Frontal cortex (tissue), 4 donors: ENCODE measurements around the gene TMC3. TPM values are rescaled to one million over a fixed set of nuclear protein-coding genes. Genes with fewer than 3 reads are reported as not detected.

Experiments used
- DNase-seq, 2 donors: peaks; one replicate each; pipeline ENCODE4 v3.0.0; 2012; ENCODE audit warnings: low spot score in 2 of 2
- FAIRE-seq: peaks from 2 replicates; lab custom pipeline; 2012; peaks lifted over from hg19 to GRCh38; lab: Jason Lieb, UNC
- total RNA-seq: library from RNA; depleted of rRNA; stranded (reverse); fragments of >200 nt; gene quantifications from one replicate; pipeline ENCODE4 v1.2.3, GENCODE V29; 2014
- donor health status: control.
- donor health status: control.
- donor health status: control.

The TMC3 gene
- total RNA-seq, 1 donor from 2014 or later, result under 0.01 TPM

DNA sequence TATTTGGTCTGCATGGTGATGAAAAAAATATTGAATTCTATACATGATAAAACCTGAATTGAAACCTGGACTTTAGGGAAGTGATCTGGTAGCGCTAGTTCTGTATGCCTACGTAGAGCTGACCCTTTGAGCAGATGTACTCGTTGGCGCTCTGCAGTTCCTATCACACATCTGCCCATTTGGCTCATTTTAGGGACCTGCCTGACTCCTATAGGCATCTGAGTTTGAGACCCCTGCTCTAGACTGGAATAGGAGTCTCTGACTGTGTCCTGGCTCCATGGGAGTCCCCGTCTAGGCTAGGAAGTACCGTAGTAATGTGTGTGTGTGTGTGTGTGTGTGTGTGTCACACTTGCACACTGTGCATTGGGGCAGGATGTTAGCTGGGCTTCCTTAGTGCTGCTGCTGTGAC lies 71.3 kb downstream of the TMC3 start:
- DNase-seq (no peak), FAIRE-seq (no peak)

DNA sequence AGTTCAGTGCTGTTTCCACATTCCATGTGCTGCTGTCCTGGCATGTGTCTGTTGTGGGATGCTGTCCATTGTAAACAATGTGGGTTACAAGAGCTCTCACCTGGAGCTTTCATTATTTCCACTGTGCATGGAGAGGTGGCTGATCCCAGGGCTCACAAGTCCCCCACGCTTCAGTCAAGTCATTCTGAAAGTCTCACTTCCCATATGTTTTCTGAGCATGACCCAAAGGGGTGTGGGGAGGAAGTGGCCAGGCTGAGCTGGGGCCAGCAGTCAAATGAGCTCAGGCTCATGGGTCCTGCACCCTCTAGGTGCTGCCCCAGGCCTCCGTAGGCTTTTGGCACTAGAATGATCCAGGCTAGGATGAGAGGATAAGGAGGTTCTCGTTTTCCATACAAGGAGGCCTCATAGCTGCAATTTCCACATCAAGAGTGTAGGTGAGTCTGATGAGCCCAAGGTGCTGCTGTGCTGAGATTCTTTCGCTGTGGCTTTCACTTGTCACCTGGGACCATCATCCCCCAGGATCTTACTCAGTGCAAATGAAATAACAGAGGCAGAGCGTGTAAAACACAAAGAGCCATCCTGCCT lies 72.1 kb downstream of the TMC3 start:
- DNase-seq (no peak), FAIRE-seq (no peak)

DNA sequence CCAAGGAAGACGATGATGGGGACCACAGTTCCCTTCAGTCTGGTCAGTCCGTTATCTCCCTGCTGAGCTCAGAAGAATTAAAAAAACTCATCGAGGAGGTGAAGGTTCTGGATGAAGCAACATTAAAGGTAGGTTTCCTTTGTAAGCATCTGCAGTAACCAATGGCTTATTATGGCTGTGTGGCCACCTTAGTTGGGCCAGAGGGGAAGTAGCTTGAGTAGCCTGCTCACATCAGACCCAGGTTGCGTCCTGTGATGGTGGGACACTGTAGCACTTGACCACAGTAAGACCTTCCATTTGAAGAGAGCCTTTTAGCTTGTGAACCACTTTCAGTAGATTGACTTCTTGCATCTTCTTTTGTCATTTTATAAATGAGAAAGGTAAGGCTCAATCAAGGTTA lies 72.6 kb downstream of the TMC3 start:
- DNase-seq, result no peak
- FAIRE-seq, result no peak

DNA sequence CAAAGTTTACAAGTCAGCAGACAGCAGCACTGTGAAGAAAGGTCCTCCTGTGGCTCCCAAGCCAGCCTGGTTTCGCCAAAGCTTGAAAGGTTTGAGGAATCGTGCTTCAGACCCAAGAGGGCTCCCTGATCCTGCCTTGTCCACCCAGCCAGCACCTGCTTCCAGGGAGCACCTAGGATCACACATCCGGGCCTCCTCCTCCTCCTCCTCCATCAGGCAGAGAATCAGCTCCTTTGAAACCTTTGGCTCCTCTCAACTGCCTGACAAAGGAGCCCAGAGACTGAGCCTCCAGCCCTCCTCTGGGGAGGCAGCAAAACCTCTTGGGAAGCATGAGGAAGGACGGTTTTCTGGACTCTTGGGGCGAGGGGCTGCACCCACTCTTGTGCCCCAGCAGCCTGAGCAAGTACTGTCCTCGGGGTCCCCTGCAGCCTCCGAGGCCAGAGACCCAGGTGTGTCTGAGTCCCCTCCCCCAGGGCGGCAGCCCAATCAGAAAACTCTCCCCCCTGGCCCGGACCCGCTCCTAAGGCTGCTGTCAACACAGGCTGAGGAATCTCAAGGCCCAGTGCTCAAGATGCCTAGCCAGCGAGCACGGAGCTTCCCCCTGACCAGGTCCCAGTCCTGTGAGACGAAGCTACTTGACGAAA lies 74.3 kb downstream of the TMC3 start:
- no peak for DNase-seq
- no peak for FAIRE-seq

DNA sequence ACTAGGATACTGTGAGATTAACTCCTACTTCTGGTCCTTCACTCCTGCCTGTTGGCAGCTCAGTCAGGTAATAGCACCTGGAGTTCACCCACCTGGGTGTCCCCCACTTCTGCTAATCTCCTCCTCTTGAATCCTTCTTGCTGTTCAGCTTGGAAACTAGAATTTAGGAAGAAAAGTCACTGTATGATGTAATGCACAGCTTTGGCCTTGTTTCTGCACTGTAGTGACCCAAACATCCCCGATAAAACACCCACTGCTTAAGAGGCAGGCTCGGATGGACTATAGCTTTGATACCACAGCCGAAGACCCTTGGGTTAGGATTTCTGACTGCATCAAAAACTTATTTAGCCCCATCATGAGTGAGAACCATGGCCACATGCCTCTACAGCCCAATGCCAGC lies 74.9 kb downstream of the TMC3 start:
- DNase-seq, result no peak
- no peak for FAIRE-seq

DNA sequence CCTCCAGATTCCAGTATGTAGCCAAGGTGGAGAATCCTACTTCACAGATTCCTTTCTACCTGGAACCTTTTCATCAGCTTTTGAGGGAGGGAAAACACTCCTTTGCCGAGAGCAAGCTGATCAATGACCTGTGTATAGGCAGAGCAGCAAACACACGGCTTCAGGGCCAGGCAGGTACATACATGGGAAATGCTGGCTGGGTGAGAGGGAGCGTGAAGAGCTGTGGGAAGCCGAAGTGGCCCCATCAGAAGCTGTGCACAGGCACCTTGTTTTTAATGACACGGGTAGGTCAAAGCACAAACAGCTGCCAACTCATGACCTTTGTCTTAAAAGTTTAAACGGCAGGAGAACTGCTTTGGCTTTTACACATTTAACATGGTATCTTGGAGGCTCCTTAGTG lies 75.4 kb downstream of the TMC3 start:
- DNase-seq (no peak), FAIRE-seq (no peak)

DNA sequence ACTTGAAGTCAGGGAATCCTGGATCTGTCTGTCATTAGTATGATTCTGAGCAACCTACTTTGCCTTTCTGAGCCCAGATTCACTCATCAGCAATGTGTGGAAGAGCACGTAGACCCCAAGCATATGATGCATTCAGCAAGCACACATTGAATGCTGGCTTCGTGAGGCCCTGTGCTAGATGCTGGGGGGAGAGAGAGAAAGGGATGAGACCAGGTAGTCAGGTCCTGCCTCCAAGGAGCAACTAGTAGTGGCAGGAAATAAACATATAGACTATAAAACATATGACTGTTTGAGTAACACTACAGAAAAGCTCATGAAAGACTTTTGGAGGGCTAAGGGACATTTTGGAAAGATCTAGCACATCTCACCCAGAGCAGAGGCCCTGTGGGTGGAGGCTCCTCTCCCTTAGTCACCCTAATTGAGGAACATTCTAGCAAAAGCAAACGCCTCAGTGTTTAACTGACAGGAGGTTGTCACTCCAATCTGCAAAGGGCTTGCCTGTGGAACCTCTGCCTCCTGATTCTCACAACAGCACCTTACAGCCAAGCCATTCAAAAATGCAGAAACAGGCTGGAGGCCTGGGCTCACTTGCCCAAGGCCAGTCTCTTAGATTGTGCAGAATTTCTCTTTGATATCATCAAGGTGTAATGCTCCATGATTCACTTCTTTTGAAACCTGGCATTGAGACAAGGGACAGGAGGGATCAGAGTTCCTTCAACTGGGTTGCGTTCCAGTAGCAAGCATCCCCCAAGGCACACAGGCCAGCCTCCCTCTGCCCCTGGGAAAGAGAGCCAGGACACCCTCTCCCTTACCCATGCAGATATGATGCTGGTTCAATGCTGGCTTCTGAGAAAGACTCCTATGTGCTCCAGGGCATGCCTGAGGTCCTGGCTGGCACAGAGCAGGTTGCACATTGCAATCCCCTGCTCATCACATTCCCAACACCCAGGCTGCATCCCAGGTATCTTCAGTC lies 76.1 kb downstream of the TMC3 start:
- FAIRE-seq (no peak), DNase-seq (no peak)

DNA sequence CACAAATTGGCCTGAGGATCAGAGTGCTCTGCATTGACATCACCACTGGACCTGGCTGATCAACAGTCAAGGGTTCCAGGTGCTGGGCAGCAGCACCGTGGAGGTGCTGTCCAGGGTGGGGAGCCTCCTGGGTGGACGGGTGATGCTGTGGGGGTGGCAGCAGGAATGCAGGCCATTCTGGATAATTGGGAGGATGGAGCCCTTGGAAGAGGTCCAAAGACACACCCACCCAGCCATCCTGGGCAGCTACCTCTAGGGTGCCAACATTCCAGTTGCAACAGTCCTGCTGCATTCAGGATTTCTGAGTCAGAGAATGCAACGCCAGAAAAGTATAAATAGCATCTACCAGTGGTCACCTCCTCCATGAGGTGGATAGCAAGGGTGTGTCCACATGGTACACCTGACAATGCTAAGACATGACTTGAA lies 76.9 kb downstream of the TMC3 start:
- DNase-seq (no peak), FAIRE-seq (no peak)

DNA sequence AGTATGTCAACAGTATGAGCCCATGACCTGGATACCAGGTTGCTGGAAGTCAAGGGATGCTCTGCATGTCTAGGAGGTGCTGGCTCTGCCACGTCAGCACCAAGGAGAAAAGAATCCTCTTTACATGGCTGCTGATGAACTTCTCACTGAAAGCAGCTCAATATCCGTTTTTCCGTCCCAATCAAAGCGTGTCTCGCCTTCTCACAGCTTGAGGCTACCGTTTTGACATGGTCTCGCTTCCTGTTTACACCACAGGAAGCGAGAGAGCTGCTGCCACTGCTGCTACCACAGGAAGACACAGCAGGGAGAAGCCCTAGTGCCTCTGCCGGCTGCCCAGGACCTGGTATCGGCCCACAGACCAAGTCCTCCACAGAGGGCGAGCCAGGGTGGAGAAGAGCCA lies 77.3 kb downstream of the TMC3 start:
- no peak for DNase-seq
- no peak for FAIRE-seq

DNA sequence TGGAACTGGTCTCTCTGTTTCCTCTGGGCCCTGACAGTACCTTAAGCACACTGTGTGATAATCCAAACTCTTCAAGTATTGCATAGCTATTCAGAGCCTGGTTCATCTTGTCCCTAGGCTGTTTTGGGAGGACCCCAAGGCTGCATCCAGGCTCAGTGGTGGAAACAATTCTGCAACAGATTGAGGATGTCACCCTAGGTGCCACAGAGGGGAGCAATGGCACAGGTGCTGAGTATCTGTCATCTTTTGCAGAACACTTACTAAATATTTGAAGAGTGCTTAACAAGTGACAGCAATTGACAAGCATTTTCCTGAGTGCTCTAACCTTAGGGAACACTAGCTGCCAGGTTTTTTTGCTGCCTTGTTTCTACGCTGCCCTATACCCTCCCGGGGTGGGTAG lies 77.8 kb downstream of the TMC3 start:
- no peak for FAIRE-seq

DNA sequence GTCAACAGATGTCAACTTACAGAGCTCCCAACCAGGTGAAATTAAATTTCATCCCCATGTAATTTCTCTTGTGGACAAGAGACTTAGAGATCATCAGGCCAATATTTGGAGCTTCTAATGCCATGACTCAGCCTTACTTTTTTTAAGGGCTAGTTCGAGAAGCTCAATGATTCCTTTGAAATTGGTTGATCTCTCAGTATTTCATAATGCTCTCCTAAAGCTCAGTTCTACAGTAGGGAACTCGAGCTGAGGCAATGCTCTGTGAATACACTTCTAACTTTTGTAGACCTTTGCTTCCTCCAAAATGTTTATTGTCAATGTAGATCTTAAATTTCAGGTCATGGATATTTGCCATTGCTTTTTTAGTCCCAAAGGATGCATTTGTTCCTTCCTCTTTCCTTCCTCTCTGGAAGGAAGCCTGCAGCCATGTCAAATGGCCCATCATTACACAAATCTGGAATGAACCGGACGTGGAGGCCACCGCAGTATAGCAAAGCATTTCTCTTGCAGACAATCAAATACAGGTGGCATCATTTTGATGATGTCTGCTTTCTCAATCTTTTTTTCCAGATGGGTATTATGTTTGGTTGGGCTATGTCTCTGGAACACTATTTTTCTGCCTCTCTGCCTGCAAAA lies 78.4 kb downstream of the TMC3 start:
- no peak for DNase-seq
- no peak for FAIRE-seq

More for the DNA sequence above, 77.8 kb downstream of the TMC3 start:
- DNase-seq, result no peak

DNA sequence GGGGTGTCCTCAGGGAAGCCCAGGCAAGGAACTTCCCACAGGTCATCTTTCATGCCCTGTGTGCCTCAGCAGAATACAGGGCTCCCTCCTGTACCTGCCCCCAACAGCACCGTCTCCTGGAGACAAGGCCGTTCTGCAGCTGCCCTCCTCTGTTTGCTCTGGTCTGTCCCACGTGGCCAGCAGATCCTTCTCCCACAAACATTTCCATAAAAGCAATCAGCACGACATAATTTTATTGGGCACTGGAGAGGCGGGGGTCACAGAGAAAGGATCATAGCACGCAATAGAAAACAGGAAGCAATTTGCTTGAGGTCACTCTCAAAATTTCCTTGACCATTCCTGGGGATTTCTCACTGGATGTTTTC lies 79.5 kb downstream of the TMC3 start:
- FAIRE-seq (no peak), DNase-seq (no peak)

DNA sequence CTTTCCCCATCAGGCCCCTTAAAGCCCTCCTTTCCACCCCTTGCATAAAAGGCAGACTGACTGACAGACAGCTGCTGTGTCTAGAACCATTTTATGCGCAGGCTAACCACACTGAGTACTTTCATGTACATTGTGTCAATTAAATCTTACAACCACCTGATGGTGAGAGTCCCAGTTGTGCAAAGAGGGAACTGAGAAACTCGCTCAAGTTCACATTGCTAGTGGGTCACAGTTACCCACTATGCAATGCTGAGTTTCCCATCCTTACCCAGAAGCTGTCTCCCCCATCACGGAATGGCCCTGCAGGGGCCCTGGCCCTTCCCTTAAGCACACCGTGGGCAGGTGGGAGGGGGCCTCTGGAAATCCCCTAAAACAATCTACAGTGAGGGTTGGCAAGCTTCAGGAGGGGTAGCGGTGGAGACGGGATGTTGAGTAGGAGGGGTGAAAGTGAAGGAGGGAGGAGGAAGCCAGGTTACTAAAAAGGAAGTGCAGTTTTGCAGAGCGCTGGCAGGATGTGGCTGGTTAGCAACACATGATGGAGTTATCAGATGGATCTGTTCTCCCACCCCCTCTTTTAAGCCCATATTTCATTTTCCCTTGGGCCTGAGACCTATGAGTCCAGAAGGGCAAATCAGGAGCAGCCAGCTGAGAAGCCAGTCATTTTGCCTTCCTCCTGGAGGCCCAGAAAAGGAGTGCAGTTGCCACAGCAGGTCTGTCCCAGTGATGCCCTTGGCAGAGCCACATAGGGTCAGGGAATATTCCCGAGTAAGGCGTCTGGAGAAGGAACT lies 80.1 kb downstream of the TMC3 start:
- FAIRE-seq, result no peak

DNA sequence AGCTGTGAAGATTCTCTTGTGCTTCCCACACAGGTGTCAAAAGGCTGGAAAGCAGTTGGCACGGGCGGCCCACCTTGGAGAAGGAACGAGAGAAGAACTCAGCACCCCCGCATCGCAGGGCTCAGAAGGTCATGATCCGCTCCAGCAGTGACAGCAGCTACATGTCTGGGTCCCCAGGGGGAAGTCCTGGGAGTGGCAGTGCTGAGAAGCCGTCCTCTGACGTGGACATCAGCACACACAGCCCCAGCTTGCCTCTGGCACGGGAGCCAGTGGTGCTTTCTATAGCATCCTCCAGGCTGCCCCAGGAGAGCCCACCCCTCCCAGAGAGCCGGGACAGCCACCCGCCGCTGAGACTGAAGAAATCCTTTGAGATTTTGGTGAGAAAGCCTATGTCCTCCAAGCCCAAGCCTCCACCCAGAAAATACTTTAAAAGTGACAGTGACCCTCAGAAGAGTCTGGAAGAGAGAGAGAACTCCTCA lies 81.5 kb downstream of the TMC3 start:
- no peak for FAIRE-seq
- DNase-seq, result no peak

More for the DNA sequence above, 80.1 kb downstream of the TMC3 start:
- no peak for DNase-seq

DNA sequence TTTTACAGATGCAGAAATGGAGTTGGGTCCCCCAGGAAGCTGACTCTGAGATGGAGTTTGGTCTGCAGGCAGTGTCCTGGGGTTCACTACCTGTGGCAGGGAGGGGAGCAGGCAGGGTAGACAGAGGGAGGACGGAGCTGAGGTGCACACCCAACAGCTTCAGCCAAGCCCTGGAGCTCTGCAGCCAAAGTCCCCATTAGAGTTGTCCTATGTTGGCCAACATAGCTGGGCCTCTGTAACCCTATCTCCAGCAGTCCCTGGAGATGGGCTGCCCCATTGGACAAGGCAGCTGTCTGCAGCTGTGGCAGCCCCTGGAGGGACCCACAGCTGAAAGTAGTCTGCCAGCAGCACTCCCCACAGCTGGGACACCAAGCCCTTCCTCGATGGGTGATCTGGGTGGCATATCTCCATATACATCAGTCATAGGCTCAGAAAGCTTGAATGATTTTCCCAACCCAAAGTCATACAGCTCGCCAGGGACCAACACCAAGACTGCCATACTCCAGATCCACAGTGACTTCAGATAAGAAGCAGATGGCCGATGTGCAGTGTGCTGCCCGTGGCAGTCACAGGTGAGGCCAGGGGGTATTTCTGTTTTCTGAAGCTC lies 82.0 kb downstream of the TMC3 start:
- no peak for FAIRE-seq
- no peak for DNase-seq

DNA sequence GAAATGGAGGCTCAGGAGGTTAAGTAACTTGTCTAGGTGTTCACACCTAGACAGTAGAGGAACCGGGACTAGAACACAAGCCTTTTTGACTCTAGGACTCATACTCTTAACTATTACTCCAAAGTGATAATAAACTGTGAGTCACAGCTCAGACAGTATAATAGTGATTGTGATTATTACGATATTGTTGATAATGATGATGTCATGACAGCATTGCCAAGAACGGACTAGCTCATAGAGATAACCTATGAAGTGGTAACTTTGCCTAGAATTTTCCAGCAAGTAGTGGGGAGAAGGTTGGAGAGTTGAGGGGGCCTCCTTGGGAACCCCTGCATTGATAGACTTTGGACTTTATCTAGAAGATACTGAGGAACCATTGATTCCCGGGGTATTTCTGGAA lies 84.1 kb downstream of the TMC3 start:
- DNase-seq, result no peak
- FAIRE-seq, result no peak

DNA sequence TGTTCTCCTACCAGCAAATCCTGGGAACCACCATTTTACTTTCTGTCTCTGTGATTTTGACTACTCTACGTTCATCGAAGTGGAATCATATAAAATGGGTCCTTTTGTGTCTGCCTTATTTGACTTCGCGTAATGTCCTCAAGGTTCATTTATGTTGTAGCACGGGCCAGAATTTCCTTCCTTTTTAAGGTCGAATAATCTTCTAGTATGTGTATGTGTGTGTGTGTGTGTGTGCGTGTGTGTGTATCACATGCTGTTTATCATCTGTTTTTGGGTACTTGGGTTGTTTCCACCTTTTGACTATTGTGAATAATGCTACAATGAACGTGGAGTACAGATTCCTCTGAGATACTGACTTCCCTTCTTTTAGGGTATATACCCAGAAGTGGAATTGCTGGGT lies 85.4 kb downstream of the TMC3 start:
- no peak for FAIRE-seq
- no peak for DNase-seq

DNA sequence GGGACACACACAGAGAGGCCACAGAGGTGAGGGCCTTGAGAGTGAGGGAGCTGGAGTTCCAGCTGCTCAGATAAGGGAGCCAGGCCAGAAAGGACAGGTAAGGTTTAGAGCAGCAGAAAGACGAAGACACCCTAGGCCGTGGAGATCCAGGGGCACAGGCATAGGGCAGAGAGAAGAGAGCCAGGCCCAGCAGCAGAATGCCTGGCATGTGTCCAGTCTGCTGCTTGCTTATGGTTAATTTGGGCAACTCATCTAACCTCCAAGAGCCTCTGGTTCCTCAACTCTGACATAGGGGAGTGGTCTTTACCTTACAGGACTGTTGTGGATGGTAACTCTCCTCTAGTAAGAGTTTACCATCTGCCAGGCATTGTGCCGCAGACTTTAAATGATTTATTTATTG lies 86.0 kb downstream of the TMC3 start:
- DNase-seq (no peak), FAIRE-seq (no peak)

DNA sequence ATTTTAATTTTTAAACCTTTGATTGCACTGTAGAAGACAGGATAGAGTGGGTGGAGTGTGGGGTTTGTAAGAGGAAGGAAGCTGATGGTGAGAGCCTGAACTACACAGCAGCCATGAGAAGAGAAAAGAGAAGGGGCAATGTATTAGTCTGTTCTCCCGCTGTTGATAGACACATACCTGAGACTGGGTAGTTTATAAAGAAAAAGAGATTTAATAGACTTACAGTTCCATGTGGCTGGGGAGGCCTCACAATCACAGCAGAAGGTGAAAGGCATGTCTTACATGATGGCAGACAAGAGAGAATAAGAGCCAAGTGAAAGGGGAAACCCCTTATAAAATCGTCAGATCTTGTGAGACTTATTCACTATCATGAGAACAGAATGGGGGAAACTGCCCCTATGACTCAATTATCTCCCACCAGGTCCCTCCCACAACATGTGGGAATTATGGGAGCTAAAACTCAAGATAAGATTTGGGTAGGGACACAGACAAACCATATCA lies 87.3 kb downstream of the TMC3 start:
- no peak for FAIRE-seq
- DNase-seq, result no peak
